H7 (cell line): ENCODE data around the gene GPR158. TPM values are rescaled to one million over a fixed set of nuclear protein-coding genes. Genes with fewer than 3 reads are reported as not detected.
"Not testable (repeated sequence)": the region's sequence is repeated elsewhere in the genome, so short reads cannot be mapped to it uniquely, and the experiment has no call there.

Source experiments
- DNase-seq: peaks from one replicate; pipeline ENCODE4 v3.0.0; 2012
- H3K27me3 ChIP-seq: 2 replicates; pipeline ENCODE4 v1.6.0; 2011; ENCODE audit warnings: mild to moderate bottlenecking, low read length; ENCODE audit not compliant: control insufficient read depth, insufficient read depth
- H3K36me3 ChIP-seq: replicated peaks from 2 replicates; pipeline ENCODE4 v1.5.1; 2011; ENCODE audit warnings: low read length; ENCODE audit not compliant: control insufficient read depth, insufficient read depth
- H3K4me3 ChIP-seq: 2 replicates; pipeline ENCODE4 v1.5.1; 2011; ENCODE audit warnings: low read depth, mild to moderate bottlenecking, control low read depth, low read length, moderate library complexity; ENCODE audit not compliant: insufficient read depth
- total RNA-seq: library from RNA; depleted of rRNA; stranded (reverse); fragments of >200 nt; shearing (Covaris generic); gene quantifications from 2 replicates; pipeline ENCODE4 v1.2.3, GENCODE V29; 2014

The GPR158 gene
- total RNA-seq, 1 experiment from 2014 or later: 0.35 TPM

DNA sequence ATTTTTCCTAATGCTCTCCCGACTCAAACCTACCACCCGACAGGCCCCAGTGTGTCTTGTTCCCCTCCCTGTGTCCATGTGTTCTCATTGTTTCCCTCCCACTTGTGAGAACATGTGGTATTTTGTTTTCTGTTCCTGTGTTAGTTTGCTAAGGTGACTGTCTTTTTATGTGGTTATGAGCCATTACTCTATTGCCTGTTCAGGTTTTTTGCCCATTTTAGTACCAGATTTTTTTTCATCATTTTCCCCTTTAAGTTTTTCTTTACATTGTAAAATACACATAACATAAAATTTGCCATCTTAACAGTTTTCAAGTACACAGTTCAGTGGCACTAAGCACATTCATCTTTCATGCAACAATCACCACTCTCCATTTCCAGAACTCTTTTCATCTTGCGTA, 133.5 kb downstream of the GPR158 start:
- Histone ChIP-seq H3K36me3 (no peaks in the 10 kb centered on the region), H3K4me3 (no peak overlapping the region), H3K27me3 (no peaks in the 10 kb centered on the region)
- no peak for DNase-seq

DNA sequence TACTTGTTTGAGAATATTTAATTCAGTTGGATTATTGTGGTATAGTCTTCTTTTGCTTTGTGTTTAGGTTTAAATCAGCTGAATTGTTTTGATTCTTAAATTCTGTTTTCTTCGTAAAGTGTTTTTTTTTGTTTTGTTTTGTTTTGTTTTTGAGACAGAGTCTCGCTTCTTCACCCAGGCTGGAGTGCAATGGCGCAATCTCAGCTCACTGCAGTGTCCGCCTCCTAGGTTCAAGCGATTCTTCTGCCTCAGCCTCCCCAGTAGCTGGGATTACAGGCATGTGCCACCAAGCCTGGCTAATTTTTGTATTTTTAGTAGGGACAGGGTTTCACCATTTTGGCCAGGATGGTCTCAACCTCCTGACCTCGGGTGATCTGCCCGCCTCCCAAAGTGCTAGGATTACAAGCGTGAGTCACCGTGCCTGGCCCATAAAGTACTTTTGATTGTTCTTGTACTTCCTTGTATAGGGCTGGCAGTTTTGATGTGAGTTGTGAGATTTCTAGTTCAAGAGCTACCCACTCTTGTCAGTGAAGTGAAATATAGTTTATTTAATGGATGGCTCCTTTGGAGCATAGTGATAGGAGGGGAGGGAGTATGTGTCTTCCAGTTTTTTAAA, 142.9 kb downstream of the GPR158 start:
- not testable (repeated sequence) for H3K4me3 ChIP-seq, H3K27me3 ChIP-seq, DNase-seq, H3K36me3 ChIP-seq

- DNase-seq: no peak
- no peak overlapping the region for H3K4me3 ChIP-seq
- no peaks in the 10 kb centered on the region for H3K36me3 ChIP-seq
- H3K27me3 ChIP-seq: no peaks in the 10 kb centered on the region
These were observed 152.5 kb downstream of the GPR158 start for GRCh38 chr10:25327273-25327672.

GRCh38 chr10:25328361-25328760, 153.6 kb downstream of the GPR158 start:
- no peak for DNase-seq
- Histone ChIP-seq H3K36me3 (no peaks in the 10 kb centered on the region), H3K4me3 (no peak overlapping the region)

DNA sequence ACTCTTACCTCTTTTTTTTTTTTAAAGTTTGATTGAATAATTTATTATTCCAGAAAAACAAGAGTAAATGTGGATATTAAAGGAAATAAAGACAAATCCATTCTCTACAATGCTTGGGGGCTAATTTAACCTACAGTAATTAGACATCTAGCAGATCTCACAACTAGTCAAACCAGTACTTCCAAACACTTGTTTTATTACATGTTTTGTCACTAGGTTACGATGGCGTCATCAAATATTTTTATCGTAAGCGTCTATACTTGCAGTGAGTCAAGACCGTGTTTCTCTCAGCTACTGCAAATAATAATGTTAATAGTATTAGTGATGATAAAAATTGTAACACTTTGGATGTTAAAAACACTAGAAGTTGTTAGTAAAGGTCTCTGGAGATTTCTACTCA, 154.8 kb downstream of the GPR158 start:
- DNase-seq, H3K27me3 ChIP-seq, H3K4me3 ChIP-seq, H3K36me3 ChIP-seq: not testable (repeated sequence)

More at GRCh38 chr10:25328361-25328760, 153.6 kb downstream of the GPR158 start:
- H3K27me3 ChIP-seq: no peaks in the 10 kb centered on the region

GRCh38 chr10:25334445-25334844, 159.6 kb downstream of the GPR158 start:
- DNase-seq: no peak
- no peaks in the 10 kb centered on the region for H3K27me3 ChIP-seq
- no peaks in the 10 kb centered on the region for H3K36me3 ChIP-seq
- H3K4me3 ChIP-seq: no peak overlapping the region

GRCh38 chr10:25336330-25336729, 161.5 kb downstream of the GPR158 start:
- no peaks in the 10 kb centered on the region for H3K36me3 ChIP-seq
- H3K27me3 ChIP-seq: no peaks in the 10 kb centered on the region
- H3K4me3 ChIP-seq: no peak overlapping the region
- DNase-seq: no peak

- no peak for DNase-seq
- no peaks in the 10 kb centered on the region for H3K36me3 ChIP-seq
- H3K27me3 ChIP-seq: no peaks in the 10 kb centered on the region
- H3K4me3 ChIP-seq: no peak overlapping the region
These were observed 163.5 kb downstream of the GPR158 start for GRCh38 chr10:25338271-25338670.

- no peaks in the 10 kb centered on the region for H3K27me3 ChIP-seq
These were observed 165.2 kb downstream of the GPR158 start for GRCh38 chr10:25339966-25340365.

DNA sequence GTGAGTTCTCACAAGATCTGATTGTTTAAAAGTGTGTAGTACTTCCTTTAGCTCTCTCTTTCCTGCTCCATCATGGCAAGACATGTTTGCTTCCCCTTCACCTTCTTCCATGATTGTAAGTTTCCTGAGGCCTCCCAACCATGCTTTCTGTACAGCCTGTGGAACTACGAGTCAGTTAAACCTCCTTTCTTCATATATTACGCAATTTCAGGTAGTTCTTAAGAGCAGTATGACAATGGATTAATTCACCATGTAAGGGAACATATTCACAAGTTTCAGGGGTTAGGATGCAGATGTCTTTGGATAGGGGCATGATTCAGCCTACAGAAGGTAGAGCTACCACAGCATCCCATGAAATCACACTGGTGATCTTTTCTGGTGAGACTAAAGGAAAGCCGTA, 174.7 kb downstream of the GPR158 start:
- Histone ChIP-seq H3K4me3 (no peak overlapping the region), H3K27me3 (no peaks in the 10 kb centered on the region), H3K36me3 (no peaks in the 10 kb centered on the region)
- DNase-seq: no peak

More at GRCh38 chr10:25339966-25340365, 165.2 kb downstream of the GPR158 start:
- Histone ChIP-seq H3K36me3 (no peaks in the 10 kb centered on the region), H3K4me3 (no peak overlapping the region)
- DNase-seq: no peak

GRCh38 chr10:25356609-25357008, 181.8 kb downstream of the GPR158 start:
- no peaks in the 10 kb centered on the region for H3K27me3 ChIP-seq
- H3K36me3 ChIP-seq: no peaks in the 10 kb centered on the region
- H3K4me3 ChIP-seq: no peak overlapping the region
- no peak for DNase-seq

DNA sequence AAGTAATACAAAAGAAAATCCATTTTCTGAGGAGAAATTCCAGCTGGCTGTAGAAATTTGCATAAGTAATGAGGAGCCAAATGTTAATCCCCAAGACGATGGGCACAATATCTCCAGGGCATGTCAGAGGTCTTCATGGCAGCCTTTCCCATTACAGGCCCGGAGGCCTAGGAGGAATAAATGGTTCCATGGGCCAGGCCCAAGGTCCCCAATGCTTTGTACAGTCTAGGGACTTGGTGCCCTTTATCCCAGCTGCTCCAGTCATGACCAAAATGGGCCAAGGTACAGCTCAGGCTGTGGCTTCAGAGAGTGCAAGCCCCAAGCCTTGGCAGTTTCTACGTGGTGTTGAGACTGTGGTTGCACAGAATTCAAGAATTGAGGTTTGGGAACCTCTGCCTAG, 182.5 kb downstream of the GPR158 start:
- no peak overlapping the region for H3K4me3 ChIP-seq
- H3K36me3 ChIP-seq: no peaks in the 10 kb centered on the region
- no peaks in the 10 kb centered on the region for H3K27me3 ChIP-seq
- no peak for DNase-seq

- no peak overlapping the region for H3K4me3 ChIP-seq
- H3K36me3 ChIP-seq: no peaks in the 10 kb centered on the region
- DNase-seq: no peak
- H3K27me3 ChIP-seq: no peaks in the 10 kb centered on the region
These were observed 207.4 kb downstream of the GPR158 start for GRCh38 chr10:25382029-25382810.

GRCh38 chr10:25382901-25383300, 208.1 kb downstream of the GPR158 start:
- DNase-seq, H3K36me3 ChIP-seq, H3K27me3 ChIP-seq, H3K4me3 ChIP-seq: not testable (repeated sequence)

DNA sequence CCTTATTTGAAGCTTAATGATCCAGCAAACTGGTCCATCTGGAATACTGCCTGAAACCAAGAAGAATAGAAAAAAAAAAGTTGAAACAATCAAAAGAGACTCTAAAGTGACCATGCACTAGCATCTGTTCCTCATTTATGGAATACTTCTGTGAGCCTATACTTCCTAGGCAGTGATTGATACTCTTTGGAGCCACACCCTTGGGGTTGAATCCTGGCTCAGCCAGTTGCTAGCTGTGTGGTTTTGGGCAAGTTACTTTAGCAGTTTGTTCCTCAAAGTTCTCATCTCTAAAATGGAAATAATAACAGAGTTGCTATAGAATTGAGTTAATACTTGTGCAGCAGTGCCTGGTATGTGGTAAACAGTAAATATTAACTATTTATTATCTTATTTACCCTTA, 208.9 kb downstream of the GPR158 start:
- Histone ChIP-seq H3K4me3 (no peak overlapping the region), H3K36me3 (no peaks in the 10 kb centered on the region), H3K27me3 (no peaks in the 10 kb centered on the region)
- no peak for DNase-seq
